HG02884 (cell line): Measurements from ENCODE around the gene ROR2.

ENCODE experiments used
- ATAC-seq: cut with Tn5 transposase; IDR thresholded peaks from one replicate; pipeline ENCODE4 v1.9.1; 2021; ENCODE audit warnings: mild to moderate bottlenecking, moderate library complexity; ENCODE audit not compliant: unreplicated experiment

ROR2 gene

DNA sequence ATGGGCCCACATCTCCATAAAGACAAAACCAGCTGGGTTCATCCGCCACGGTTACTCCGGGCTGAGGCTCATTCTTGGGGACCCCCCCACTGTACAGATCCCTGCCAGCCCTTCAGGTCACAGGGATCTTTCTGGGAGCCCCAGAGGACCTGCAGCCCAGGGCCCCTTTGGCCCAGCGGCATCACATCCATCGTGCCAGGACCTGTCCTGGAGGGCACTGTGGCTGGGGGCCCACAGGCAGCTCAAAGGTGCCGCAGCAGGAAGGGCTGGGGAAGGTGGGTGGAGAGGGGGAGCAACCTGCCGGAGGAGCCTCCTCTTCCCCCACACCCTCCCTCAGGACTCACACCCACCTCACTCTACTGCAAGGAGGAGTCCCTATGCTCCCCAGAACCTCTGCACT is 252.8 kb downstream of the ROR2 start:
- ATAC-seq, result no peak

DNA sequence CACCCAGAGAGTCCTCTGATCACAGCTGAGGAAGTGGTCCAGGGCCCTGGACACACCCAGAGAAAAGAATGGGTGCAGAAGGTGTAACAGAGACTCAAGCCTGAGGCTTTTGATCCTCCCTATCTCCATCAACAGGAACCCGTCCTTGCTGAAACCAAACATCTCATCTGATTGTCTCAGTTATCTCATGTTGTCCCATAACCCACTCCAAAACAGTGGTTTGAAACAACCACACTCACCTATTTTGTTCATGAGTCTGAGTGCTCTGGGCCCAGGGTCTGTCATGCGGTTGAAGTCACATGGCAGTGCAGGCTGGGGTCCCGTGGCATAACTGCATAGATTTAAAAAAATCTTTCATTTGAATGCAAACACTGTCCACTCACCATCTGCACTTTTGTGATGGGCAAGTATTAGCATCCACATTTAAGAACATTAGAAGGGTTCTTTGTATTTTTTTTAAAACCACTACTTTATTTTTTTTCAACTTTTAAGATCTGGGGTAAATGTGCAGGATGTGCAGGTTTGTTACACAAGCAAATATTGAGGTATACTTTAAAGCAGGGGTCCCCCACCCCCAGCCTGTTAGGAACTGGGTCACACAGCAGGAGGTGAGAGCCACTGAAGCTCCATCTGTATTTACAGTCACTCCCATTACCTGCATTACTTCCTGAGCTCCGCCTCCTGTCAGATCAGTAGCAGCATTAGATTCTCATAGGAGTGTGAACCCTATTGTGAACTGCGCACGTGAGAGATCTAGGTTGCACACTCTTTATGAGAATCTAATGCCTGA is 255.8 kb downstream of the ROR2 start:
- ATAC-seq, result no peak

DNA sequence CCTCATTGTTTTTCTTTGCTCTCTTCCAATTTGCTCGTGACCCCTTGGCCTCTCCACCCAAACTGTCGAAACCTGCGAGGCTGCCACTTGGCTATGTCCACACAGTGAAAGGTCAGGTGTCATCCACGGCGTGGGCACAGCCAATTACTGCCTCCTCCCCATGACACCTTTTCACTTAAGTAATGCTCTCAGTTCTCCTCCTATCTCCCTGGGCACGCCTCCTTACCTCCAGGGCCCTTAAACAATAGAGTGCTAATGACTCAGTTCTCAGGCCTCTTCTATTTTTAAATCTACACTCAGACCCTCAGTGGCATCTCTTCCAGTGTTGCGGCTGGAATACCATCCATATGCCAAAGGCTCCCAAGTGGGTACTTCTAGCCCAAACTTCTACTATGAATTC is 256.8 kb downstream of the ROR2 start:
- ATAC-seq, result no peak

DNA sequence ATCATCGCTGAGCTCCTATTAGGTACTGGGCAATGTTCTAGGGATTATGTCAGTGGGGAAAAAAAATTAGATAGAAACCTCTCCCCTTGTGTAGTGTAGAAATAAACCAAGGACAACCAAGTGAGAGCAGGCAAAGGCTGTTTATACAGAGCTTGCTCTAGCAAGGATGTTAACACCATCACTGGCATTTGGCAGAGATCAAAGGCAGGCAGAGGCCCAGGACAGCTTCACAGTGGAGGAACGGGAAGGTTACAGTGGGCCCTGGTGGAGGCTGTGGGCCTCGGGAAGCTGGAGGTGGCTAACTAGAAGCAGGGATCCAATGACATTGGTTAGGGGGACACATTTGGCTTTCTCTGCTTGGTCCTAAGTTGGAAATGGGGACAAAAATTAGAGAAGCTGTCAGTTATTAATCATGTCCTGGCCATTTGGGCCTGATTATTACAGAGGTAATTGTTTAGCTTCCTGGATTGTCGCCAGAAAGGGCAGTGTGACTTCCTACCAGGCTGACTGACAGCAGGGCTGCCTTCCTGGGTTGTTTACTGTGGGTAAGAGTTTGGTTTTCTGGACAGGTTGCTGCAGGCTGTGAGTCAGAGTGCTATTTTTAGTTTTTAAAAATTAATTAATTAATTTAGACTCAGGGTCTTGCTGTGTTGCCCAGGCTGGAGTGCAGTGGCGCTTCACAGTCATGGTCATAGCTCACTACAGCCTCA is 259.3 kb downstream of the ROR2 start:
- no peak for ATAC-seq

DNA sequence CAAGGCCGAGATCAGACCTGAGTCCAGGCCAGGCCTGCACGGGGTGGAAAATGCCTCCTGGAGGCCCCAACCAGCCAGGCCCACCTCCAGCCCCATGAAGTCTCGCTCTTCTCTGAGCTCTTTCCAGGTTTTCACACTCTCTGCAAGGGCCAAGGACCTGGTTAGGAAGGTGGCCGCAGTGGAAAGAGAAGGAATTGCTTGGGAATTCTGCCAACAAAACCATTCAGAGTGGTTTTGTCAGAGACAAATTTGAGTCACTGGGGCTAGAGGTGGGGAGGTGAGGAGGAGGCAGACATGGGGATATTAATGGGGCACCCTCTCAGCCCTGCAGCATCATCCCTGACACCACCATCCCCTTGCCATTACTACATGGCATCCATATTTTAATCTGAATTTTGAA is 261.0 kb downstream of the ROR2 start:
- no peak for ATAC-seq

DNA sequence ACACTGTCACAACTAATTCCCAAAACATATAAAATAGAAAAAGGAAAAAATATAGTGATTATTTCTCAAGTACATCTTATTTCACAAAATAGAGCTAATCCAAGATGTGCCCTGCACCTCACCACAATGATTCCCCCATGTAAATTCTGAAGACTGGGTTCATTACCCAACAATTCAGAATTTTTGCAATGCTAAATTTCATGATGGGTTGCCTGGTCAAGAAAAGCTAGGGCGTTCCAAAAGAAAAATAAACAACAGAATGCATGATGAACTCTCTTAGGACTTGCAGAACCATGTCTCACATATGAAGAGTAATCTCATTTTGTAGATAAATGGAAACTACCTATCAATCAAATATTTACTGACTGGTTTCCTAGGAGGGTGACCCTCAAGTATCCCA is 266.8 kb downstream of the ROR2 start:
- no peak for ATAC-seq

DNA sequence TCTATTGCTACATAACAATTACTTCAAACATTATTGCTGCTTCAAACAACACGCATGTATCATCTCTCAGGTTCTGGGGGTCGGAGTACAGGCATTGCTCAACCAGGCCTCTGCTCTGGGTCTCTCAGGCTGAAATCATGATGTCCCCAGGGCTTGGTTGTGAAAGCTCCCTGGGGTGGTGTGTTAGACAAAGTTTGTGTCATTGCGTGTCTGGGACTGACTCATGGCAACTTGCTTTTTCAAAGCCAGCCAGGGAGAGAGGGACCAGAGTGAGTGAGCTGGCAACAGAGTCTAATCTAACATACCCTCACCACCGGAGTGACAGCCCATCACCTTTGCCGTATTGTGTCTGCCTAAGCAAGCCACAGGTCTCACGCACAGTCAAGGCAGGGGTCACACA is 267.2 kb downstream of the ROR2 start:
- no peak for ATAC-seq

DNA sequence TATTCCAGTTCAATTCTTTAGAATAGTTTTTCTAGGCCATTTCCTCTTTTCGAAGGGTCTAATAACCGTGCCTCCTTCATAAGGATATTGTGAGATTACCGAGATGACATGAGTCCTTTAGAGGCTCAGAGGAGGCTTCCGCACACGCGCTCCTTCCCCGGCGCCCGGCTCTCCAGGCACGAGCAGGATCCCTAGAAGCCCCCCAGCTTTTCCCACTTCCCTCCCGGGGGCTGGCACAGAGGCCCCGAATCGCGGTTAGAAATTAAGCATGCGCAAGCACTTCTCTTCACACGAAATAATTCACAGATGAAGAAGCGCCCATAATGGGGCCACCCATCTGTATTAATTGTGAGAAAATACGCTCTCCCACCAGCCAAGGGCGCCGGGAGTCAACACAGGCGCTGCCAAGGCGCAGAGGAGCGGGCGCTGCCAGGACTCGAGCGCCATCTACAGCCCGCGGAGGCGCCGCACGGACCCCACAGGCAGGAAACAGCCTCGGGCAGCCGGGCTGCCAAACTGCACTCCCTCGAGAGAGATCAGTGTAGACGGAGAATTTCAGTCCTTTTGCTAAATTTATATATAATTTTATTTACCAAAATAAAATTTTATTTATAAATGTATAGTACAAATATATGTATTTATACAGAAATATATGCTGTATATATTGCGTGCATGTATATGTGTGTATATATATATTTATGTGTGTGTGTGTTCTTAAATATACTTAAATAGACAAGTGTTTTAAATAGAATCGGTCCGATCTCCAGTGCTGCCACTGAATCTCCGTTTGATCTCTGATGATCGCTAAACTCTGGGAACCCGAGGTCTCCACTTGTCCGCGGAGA is 268.3 kb downstream of the ROR2 start:
- no peak for ATAC-seq

DNA sequence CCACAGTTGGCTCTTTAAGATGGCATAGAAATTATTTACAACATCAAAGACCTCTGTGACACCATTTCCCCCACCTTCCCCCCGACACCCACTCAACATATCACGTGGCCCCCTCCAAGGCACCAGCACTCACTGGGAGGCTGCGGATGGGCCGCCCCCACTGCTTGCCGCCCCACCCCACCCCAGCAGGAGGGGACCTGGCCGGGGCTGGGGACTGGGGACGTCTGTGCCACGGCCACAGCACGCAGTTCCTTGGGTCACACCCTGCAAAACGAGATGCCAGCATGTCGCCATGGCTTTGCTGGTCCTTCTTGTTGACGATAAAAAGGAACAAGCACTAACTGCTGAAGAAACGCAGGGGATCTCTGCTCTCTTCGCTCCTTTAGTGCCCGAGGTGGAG is 269.0 kb downstream of the ROR2 start:
- ATAC-seq, result no peak

DNA sequence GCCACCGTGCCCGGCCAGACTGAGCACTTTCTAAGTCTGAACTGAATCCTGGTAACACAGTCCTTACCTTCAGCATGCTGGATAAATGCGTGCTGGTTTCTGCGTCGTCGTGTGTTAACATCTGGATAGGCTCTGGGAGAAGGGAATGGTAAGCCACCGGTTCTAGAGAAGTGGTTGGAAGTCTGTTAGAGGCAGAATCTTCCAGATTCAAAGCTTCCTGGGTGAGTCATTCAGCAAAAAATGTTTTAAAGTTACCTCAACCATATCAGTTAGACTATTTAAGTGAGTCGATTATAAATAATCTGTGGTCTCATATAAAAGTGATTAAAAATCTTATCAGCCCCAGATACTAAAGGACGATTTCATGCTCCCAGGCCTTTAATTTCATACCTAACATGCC is 269.9 kb downstream of the ROR2 start:
- ATAC-seq, result no peak

DNA sequence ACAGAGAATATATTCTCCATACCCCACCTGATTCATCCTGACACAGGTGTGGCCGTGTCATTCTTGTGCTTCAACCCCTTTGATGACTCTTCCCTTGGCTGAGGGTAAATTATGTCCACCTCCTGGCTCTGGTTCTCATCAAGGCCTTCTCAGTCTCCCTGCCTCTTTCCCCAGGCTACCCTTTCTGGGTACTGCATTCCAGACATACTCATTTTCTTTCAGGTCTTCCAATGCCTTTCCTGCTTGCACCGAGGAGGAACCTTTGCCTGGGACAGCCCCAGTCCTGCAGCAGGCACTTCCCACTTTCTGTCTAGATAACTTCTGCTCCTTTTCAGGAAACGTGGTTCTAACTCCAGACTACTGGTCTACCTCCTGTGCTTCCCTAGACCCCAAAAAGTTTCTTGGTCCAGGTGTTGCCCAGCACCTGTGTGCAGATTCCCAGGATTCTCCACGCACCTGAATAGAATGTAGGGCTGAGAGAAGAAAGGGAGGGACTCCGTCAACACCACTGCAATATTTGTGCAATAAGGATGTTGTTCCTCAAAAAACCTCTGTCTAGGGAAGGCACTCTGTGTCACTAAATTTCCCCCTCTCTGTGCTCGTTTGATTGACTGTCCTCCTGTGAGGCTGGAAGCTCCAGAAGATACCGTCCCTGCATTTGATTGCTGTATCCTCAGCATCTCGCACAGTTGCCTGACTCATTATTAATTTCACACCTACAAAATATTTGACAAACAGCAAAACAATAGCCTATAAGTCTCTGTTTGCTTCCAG is 271.0 kb downstream of the ROR2 start:
- no peak for ATAC-seq

DNA sequence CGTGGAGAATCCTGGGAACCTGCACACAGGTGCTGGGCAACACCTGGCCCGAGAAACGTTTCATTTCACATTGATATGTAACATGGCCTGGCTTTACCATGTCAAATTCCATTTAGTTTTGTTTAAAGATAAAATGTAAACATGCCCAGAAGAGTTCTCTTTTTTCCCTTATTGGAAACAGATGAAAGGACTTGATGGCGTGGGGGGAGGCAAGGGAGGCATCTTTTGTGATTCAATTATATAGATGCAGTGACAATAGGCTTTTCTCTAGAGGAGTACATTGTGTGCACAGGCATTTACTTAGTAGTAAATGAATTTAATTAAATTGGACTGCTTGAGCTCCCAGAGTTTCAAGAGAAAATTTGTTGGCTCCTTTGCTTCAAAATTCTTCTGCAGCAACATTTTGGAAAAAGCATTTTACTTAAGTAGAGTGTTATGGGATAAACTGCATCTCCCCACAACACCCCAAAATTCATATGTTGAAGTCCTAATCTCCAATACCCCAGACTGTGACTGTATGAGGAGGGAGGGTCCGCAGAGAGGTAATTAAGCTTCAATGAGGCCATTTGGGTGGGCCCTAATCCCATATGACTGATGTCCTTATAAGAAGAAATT is 272.1 kb downstream of the ROR2 start:
- ATAC-seq, result no peak

DNA sequence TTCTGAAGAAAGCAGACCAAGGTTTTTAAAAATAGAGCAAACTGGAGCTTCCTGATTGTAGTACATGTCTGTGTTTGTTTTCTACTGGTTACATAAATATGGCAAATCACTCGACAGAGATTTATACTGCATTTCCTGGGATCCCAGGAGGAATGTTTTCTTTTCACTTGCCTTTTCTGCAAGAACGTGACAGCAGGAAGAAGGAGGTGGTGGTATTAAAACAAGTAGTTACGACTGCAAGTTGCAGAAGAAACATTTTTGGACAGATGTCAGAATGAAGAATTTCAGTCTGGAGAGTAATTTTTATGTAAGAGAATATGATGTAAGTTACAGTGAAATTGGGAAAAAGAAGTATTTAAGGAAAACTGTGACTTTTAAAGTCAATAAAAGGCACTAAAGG is 272.7 kb downstream of the ROR2 start:
- no peak for ATAC-seq

DNA sequence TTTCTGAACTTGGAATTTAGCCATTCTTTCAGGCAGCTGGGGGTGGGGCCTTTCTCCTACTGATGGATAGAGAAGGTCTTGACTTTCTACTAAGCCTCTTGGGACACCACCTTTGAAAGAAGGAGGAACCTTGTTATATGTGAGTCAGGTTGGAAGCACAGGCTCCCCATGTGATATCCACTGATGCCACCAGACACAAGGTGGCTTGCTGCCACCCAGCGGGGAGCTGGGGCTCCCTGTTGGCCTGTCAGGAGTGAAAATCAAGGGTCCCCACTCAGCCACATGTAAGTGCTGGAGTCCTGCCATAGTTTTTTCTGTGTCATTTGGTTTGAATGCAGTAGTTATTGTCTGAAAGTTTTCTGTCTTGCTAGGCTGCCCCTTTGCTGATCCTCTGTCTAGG is 274.0 kb downstream of the ROR2 start:
- ATAC-seq, result no peak

DNA sequence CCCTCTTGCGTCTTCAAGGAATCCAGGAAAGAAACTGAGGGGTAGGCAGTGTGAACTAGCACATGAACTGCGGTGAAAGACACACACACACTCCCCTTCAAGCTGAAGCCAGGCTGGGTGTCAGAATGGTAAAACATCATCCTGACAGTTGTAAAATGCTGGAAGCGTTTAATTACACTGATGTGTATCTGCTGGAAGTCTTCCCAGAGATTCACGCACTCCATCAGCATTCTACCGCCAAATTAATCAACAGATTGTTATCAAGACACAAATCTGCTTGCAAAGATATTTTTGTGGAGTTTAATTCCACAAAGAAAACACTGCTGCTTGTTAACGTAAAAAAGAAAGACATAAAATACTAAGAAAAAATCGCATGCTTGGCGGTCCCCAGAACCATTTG is 285.4 kb downstream of the ROR2 start:
- ATAC-seq, result no peak

DNA sequence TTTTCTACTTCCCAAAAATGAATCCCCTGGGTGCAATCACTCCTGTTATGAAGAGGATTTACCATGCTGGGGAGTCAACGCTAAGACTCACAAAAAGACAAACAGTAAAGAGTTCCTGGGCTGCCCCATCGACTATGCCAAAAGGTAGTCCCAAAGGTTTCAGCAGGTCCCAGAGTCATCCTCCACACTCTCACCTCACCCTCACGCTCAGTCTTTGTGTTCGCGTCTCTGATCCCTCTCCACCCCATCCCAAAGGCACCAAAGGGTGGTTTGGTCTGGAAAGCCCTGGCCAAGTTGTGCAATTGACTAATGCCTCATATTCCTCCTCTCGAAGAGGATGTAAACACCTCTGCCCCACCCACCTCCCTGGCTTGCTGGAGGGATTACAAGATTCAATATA is 286.2 kb downstream of the ROR2 start:
- no peak for ATAC-seq

DNA sequence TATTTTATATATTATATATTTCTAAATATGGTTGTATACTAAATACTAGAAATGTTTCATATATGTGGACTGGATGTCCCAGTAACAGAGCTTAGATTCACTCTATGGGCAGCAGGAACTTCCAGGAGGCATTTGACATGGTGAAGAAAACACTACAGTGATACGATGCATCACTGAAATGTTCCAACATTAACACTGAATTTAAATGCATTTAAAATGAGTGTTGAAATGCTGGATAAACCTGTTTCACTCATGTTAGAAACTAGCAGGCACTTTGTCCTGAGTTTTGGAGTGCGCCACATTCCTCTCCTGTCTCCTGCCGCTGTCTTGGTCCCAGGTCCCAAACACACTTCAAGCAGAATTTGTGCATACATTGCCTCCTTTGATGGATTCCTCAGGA is 288.6 kb downstream of the ROR2 start:
- no peak for ATAC-seq

DNA sequence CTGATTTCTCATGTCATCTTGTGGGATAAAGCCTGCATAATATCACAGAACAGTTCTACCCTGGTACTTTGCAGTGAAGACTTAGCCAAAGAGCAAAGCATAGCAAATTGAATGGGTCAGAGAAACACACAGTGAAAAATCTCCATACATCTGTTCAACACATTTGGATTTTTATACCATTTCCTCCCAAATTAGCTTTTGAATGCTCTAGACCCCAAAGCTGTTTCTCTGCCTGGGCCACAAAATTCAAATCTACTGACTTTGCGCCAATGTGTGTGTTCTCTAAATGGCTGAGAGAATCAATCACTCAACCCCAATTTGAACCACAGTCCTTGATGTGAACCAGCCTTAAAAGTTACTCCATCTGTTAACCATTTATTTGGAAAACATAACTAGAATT is 289.5 kb downstream of the ROR2 start:
- no peak for ATAC-seq

DNA sequence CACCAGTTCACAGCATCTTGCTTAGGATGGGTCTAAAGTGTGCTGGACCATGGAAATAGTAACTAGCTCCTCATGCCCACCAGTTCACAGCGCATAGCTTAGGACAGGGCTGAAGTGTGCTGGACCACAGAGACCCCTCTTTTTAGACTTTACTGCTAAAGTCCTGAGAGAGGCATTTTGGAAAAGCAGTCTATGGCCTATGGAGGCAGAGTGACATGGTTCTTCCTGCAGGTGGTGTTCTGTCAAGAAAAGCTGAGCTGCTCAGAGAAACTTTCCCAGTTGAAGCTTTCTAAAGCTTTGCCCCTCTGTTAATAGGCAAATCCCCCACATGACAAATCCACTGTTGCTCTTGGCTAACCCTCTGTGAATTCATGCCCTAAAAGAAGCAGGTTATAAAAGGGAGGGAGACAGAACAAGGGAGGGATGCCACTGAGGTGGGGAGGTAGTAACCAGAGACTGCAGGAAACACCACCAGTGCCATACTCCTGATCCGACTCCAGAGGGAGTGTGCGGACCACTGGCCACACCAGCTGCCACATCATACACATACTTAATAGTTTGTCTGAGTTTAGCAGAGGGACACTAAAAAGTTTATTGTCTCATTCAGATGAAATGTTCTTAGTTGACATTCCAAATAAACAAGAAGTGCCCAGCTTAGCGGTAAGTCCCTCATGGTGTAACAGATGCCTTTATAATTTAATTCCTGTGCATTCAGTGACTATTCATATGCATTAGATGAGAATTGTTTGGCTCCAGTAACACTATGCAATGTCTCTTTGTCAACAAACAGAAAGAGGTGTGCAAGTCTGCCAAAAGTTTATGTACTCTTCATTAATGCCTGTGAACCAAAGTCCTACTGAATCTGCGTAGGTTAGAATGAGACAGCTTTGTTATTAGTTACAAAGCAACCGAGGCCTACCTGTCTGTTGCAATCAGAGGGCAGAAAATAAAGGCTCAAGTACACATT is 290.2 kb downstream of the ROR2 start:
- ATAC-seq, result no peak
